OCI-LY7 (cell line): ENCODE results near the gene SERPINA3.

Experiments
- EZH2phosphoT487 ChIP-seq: fragments of 200-600 bp; sonication (generic); IDR thresholded peaks from 2 replicates; pipeline ENCODE4 v1.6.1; 2018; ENCODE audit warnings: low read depth, borderline replicate concordance, mild to moderate bottlenecking, mixed run types, antibody characterized with exemption, low read length, moderate library complexity, mixed read lengths
- TF ChIP-seq, protein P1 (sequence below): fragments of 200-600 bp; sonication (generic); conservative IDR thresholded peaks from 2 replicates; pipeline ENCODE4 v1.5.1; 2014; ENCODE audit warnings: mild to moderate bottlenecking, antibody characterized with exemption, low read length, moderate library complexity, mixed read lengths

DNA sequence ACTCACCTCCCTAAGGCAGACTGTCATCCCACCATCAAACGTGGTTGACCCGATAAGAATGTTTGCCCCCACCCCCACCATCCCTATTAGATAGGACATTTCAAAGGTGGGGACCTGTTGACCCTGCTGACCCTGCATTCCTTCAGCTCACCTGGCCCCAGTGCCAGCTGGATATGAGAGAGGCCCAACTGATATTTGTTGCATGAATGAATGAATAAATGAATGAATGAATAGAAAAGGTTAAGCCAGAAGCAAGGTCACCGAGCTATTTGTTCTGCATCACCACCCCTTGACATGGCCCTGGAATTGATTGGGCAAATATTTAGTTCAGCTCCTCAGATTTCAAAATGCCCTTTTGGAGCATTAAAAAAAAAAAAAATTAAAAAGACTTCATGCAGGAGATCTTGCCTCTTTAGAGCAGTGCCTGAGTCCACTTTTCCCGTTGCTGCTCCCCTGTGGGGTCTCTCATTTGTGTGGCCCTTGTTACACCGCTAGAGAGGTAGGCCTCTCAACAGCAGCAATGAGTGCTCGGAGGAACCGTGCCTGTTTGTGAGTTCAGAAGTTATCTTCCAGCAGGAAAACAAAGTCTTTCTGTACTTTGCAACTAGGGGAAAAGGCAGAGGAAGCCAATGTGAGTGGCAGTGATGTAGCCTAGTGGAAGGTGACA lies 39.4 kb upstream of the SERPINA3 start:
- TF ChIP-seq, protein P1, sequence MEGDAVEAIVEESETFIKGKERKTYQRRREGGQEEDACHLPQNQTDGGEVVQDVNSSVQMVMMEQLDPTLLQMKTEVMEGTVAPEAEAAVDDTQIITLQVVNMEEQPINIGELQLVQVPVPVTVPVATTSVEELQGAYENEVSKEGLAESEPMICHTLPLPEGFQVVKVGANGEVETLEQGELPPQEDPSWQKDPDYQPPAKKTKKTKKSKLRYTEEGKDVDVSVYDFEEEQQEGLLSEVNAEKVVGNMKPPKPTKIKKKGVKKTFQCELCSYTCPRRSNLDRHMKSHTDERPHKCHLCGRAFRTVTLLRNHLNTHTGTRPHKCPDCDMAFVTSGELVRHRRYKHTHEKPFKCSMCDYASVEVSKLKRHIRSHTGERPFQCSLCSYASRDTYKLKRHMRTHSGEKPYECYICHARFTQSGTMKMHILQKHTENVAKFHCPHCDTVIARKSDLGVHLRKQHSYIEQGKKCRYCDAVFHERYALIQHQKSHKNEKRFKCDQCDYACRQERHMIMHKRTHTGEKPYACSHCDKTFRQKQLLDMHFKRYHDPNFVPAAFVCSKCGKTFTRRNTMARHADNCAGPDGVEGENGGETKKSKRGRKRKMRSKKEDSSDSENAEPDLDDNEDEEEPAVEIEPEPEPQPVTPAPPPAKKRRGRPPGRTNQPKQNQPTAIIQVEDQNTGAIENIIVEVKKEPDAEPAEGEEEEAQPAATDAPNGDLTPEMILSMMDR = no peak
- no peak for TF ChIP-seq EZH2phosphoT487
